Stimulated activated CD8-positive, alpha-beta memory T cell treated with anti-CD3 and anti-CD28 coated beads, Interleukin-7, amount 100 ng/mL, for 4 hours (primary cell): Measurements from ENCODE around the gene OR51E1.

Experiments
- DNase-seq, 2 donors: peaks; one replicate each; pipeline ENCODE4 v3.0.0-alpha.2; 2020; ENCODE audit warnings: low read depth in 2 of 2

The OR51E1 gene

DNA sequence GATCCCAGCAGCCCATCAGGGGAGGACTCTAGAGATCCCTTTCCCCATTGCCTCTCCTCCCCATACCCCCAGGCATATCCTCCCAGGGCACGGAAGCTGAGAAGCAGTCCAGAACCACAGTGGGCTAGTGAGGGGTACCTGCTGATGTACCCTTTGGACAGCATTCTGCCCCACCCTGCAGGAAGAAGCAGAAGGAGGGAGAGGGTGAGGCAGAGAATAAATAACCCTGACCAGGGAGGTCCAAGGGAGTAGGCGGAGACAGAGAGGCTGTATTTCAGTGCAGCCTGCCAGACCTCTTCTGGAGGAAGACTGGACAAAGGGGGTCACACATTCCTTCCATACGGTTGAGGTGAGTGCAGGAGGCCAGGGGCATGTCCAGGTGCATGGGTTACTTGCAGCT is at the start of gene OR51E1:
OR51E1 (plus strand) TSS at position 301 of the 400 bp plus-strand sequence. CDS start 8,545 bp downstream, outside the sequence.
- no peak for DNase-seq

GRCh38 chr11:4605057-4605456 is 38.7 kb upstream of the OR51E1 start:
- no peak for DNase-seq

DNA sequence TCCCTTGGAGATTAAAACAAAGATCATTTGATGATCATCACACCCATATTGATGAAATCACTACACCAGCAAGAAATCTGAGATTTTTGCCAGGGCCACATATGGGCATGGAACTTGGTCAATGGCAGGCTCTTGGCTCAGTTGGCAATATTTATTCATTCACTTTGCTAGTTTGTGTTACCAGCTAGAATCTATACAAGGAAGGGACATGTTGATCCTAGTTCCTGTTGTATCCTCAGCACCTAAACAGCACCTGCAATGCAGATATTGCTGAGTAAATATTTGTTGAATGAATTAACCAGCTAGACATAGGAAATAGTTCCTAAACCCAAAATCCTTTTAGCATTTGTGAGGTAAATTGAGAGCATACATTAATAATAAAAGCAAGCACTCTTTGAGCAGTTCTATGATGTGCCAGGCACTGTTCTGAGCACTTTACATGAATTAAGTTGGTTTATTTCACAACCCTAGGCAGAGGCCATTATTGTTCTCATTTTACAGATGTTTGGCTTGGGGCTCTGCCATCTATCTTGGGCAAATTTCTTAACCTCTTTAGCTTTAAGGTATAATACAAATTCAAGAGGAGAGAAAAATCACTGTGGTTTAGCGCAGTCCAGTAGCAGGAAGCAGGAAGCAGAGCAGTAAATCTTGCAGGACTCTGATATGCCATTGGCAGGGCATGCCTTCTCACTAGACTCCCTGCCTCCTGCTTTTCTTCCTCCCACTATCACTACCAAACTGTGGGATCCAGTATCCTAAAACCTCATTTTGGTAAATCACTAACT is 37.4 kb upstream of the OR51E1 start:
- no peak for DNase-seq

GRCh38 chr11:4607096-4607495 is 36.7 kb upstream of the OR51E1 start:
- no peak for DNase-seq

DNA sequence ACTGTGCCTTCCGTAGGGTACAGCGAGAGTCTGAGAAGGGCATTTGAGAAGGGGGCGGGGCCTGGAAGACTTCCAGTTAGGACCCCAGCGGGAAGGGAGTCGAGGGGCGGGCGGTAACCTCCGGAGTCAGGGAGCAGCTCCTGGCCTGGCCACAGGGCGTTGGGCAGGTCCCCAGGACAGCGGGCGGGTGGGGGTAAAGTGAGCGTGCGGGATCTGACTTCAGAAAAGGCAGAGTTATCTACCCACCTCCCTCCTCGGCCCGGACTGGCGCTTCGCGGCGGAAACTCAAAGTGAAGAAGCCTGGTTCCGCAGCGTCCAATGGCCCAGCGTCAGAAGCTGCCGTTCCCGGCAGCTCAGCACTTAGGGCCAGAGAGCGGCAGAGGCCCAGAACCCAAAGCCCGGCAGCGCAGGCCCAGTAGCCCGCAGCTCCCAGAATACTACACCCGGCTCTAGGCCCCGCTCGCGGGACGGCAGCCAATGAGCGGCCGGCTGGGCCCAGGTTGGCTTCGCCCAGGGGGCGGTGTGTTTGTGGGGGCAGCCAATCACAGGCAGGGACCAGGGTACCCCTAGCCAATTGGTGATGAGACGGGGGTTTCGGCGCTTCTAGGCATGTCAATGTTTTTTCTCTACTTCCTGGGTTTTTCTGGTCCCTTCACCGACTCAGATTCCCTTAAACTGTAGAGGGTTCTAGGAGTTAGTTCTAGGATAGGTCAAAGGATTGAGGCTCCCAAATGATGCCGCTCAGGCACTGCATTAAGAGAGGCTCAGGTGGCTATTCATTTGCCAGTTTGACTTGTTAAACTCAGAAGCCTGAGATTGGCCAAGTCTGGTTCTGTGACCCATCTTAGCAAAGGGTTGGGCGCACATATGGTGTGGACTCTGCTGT is 35.8 kb upstream of the OR51E1 start, which contains the start of gene TRIM68:
TRIM68 (minus strand) TSS at position 451 of the 886 bp plus-strand sequence. CDS start 2,727 bp downstream, outside the sequence.
- peak; percentile 88 to 91 for DNase-seq

GRCh38 chr11:4610258-4610935 is 33.4 kb upstream of the OR51E1 start:
- no peak for DNase-seq

DNA sequence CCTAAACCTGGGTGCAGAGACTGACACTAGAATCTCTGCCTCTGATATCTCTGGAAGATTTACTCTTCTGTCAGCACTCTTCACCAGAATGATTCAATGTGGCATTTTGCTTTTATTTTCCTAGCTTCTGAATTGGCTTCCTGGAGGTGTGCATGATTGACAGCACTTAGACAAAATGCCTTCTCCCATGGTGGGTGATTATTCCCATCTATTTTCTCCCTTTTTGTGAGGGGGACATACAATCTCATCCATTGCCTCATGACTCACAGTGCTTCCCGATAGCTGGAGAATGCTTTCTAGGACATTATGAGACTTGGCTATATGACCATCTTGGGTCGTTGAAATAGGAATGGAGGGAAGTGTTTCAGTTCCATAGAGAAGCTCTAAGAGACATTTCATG is 31.8 kb upstream of the OR51E1 start:
- no peak for DNase-seq

DNA sequence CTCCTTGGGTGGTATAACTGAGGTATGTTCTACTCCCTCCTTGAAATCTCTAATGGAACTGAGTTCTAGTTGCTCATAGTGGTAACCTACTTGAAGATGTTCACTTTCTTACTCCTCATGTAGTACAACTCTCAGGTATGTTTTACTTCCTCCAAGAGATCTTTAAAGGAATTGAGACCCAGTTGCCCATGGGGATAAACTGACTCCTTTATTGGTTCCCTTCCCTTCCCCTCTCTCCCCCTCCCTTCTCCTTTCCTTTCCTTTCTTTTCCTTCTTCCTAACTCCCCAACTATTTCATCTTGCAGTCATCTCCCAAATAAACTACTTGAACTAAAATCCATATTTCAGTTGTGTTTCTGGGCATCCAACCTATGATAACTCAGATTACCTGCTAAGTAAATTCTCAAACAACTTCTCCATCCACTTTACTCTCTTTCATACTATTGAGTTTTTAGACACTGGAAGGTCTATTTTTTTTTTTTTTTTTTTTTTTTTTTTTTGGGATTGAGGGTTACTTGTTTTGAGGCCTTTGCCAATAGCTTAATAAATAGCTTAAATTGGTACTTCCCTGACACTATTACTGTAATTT is 27.8 kb upstream of the OR51E1 start:
- DNase-seq = no peak

GRCh38 chr11:4619514-4619913 is 24.3 kb upstream of the OR51E1 start:
- DNase-seq = no peak

DNA sequence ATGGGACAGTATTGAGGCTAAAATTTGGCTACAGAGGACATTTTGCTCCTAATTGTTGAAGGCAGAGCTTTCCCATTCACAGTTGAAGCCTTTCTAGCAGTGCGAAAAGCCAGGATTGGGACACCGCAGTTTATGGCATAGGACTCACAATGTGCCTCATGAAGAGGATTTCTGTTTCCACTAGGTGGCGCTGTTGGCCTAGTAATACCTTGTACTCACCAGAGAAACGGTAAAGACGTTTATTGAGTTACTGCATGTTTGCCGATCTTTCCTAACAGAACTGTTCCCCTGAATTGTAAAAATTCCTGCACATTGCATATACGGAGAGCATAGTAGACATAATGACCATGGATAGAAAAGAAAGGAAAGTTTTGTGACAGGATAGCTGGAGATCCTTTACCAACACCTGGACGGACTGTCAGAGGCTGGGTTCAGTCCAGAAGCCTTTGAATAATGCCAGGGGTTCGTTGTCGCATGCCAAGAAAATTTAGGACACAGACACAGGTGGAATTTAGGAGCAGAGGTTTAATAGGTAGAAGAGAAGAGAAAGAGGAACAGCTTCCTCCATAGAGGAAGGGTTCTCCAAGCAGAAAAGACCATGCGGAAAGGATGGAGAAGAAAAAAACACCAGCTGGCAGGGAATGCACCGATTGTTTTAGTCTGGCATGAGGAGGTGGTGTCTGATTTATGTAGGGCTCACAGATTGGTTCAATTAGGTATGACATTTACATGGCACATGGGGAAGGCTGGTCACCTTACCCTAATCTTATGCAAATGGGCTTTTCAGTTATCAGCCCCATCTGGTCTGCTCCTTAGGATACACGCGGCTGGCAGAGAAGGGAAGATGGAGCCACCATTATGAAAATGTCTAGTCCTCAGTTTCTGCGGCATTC is 17.3 kb upstream of the OR51E1 start:
- DNase-seq = no peak

GRCh38 chr11:4636136-4636535 is 7.6 kb upstream of the OR51E1 start:
- no peak for DNase-seq

- peak; percentile 44 to 53 for DNase-seq
Measured at GRCh38 chr11:4636962-4637661, 6.7 kb upstream of the OR51E1 start, which contains the start of gene OR51D1. OR51D1 (plus strand) TSS chr11:4637477; CDS start chr11:4639791, 2,314 bp downstream.

GRCh38 chr11:4637662-4638047 is 6.1 kb upstream of the OR51E1 start:
- no peak for DNase-seq

- DNase-seq = no peak
Measured at GRCh38 chr11:4639931-4640330, 3.9 kb upstream of the OR51E1 start.

- no peak for DNase-seq
Measured at GRCh38 chr11:4641501-4641900, 2.3 kb upstream of the OR51E1 start.

DNA sequence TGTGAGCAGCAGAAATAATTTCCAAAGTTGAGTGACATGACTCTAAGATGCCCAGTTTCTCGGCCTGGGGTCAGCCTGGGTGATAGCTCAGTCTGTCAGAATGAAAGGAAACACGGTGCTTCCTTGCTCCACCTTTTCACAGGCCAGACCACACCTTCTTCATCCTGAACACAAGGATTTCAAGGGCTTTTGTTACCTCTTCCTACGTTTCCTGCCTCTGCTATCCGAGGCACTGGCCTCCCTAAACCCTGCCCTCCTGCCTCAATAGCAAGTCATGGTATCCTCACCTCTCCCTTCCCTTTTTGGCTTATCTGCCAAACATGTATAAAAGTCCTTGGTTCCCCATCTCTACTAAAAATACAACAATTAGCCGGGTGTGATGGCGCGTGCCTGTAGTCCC is 1.7 kb upstream of the OR51E1 start:
- DNase-seq = no peak

GRCh38 chr11:4643076-4643475 is 706 bp upstream of the OR51E1 start:
- no peak for DNase-seq

DNA sequence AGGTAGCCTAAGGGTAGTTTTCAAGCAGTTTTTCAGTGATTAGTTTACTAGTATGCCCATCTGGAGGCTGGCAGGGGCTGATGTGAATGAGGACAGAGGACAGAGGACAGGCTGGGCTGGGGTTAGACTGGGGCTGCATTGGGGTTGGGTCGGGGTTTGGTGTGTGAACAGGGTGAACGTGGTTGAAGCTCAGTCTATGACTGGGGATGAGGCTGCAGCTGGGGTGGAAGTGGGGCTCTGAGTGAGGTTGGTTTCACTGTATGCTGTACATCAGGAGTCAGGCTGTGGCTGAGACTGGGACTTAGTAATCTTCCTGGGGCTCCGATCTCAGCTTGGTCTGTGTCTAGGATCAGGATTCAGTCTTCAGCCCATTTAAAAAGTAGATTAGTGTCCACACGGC is 451 bp downstream of the OR51E1 start:
- no peak for DNase-seq

- DNase-seq = no peak
Measured at GRCh38 chr11:4645974-4646373, 2.2 kb downstream of the OR51E1 start.

GRCh38 chr11:4647766-4648165 is 4.0 kb downstream of the OR51E1 start:
- DNase-seq = no peak
